IPS-20b (cell line): Measurements from ENCODE around the gene SH3RF3.

ENCODE experiments used
- H3K27ac ChIP-seq: one replicate; pipeline ENCODE4 v1.5.1; 2013; ENCODE audit warnings: low read length
- H3K27me3 ChIP-seq: 2 replicates; pipeline ENCODE4 v1.6.1; 2013; ENCODE audit warnings: mild to moderate bottlenecking, low read length, inconsistent platforms; ENCODE audit not compliant: insufficient read depth
- H3K36me3 ChIP-seq: 2 replicates; pipeline ENCODE4 v1.6.1; 2013; ENCODE audit warnings: low read depth, mild to moderate bottlenecking, inconsistent platforms, low read length, moderate library complexity; ENCODE audit not compliant: insufficient read depth
- H3K4me1 ChIP-seq: 2 replicates; pipeline ENCODE4 v1.6.1; 2013; ENCODE audit warnings: mild to moderate bottlenecking, control low read depth, inconsistent platforms, low read length, moderate library complexity; ENCODE audit not compliant: insufficient read depth
- H3K4me3 ChIP-seq: 2 replicates; pipeline ENCODE4 v1.5.1; 2013; ENCODE audit warnings: mild to moderate bottlenecking, low read length, inconsistent platforms
- H3K9ac ChIP-seq: 2 replicates; pipeline ENCODE4 v1.6.1; 2013; ENCODE audit warnings: low read depth, mild to moderate bottlenecking, inconsistent platforms, low read length, moderate library complexity
- H3K9me3 ChIP-seq: 2 replicates; pipeline ENCODE4 v1.6.1; 2013; ENCODE audit warnings: mild to moderate bottlenecking, low read depth, low read length, inconsistent platforms; ENCODE audit not compliant: insufficient read depth

The SH3RF3 gene

DNA sequence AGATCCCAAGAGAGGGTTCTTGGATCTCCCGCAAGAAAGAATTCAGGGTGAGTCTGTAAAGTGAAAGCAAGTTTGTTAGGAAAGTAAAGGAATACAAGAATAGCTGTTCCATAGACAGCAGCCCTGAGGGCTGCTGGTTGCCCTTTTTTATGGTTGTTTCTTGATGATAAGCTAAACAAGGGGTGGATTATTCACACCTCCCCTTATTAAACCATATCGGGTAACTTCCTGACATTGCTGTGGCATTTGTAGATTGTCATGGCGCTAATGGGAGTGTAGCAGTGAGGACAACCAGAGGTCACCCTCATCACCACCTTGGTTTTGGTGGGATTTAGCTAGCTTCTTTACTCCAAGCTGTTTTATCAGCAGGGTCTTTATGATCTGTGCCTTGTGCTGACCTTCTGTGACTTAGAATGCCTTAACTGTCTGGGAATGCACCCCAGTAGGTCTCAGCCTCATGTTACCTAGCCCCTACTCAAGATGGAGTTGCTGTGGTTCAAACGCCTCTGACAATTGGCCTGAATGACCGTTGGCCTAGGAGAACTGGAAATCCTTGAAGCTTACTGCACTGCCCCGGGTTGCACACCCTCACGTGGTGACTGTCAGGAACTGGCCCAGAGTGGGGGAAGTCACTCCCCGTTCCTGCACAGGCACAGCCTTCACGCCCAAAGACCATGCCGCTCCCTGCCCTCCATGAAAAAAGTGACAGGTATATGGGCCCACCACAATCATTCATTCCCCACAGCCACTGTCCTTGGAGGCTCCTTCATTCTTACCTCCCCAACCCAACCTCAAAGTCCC, 347.8 kb downstream of the SH3RF3 start:
- Histone ChIP-seq H3K4me1 (no peaks in the 10 kb centered on the region), H3K27ac (no peak overlapping the region), H3K36me3 (no peaks in the 10 kb centered on the region), H3K27me3 (no peaks in the 10 kb centered on the region), H3K9ac (no peak overlapping the region), H3K9me3 (no peaks in the 10 kb centered on the region), H3K4me3 (no peak overlapping the region)

DNA sequence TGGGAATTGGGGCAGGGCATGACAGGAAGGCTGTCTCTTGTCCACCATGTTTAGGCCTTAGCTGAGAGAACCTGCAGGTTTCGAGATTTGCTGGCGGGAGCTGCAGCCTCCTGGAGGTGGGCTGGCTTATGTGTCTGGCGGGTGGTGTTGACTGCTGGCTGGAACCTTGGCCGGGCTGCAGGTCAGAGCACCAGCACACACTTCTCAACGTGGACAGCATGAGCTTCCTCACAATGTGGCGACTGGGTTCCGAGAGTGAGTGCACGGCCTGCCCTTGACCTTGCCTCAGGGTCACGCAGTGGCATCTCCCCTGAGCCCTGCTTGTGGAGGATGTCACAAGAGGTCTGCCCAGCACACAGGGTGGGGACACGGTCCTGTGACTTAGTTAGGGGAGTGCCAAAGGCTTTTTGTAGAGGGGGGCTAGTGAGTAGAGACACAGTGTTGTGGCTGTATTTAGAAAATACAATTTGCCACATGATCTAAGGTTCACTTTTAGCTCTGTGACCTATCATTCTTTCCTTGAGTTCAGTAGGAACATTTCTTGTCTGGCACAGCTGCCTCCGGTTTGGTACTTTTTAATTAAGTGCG, 350.0 kb downstream of the SH3RF3 start:
- no peaks in the 10 kb centered on the region for H3K36me3 ChIP-seq
- no peak overlapping the region for H3K4me3 ChIP-seq
- H3K27ac ChIP-seq: no peak overlapping the region
- no peaks in the 10 kb centered on the region for H3K27me3 ChIP-seq
- H3K9ac ChIP-seq: no peak overlapping the region
- H3K4me1 ChIP-seq: no peaks in the 10 kb centered on the region
- H3K9me3 ChIP-seq: no peaks in the 10 kb centered on the region

DNA sequence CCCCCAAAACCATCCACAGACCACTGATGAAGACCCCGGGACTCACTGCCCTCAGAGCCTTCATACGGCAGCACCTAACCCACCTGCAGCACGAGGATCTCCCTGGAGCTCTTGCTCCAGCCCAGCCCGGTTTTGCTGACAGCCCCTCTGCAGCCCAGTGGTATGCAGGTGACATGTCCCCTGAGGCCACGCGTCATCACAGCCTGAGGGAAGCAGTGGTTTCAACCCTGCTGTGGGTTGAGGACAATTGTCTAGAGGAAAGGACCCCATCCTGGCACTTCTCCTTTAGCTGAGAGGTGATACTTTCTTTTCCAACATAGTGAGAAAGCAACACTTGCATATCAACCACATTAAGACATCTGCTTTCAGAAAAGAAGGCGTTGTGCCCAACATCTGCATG, 350.8 kb downstream of the SH3RF3 start:
- H3K36me3 ChIP-seq: no peaks in the 10 kb centered on the region
- H3K4me3 ChIP-seq: no peak overlapping the region
- no peaks in the 10 kb centered on the region for H3K4me1 ChIP-seq
- no peak overlapping the region for H3K9ac ChIP-seq
- no peak overlapping the region for H3K27ac ChIP-seq
- H3K27me3 ChIP-seq: no peaks in the 10 kb centered on the region
- no peaks in the 10 kb centered on the region for H3K9me3 ChIP-seq

DNA sequence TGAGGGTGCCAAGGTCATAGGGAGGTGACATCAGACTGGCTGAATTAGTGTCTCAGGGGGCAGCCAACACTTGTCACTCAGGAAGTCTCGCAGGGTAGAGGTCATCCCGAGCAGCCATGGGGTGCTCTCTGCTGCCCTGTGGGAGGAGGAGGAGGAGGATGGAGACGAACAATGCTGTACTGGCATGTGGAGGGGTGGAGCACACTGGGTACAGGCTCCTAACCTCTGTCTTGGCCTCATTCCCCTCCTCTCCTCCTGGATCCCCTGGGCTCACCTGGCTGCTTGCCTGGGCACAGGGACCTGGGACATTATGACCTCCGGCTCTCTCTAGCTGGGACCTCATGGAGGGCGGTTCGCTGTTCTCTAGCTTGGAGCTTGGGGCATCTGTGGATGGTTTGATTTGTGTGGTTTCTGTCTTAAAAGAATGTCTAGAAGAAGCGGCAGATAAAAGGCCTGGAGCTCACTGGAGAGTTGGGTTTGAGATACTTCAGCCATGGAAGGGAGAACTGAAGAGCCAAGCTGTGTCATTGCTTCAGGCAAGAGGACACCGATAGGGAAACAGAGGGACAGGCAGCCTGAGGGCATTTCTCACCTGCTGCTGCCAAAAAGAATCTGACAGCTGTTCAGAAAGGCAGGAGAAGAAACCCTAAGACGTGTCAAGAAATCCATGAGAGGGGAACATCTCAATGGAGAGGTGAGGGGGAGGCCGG, 351.6 kb downstream of the SH3RF3 start:
- no peaks in the 10 kb centered on the region for H3K4me1 ChIP-seq
- no peaks in the 10 kb centered on the region for H3K36me3 ChIP-seq
- no peaks in the 10 kb centered on the region for H3K27me3 ChIP-seq
- H3K4me3 ChIP-seq: no peak overlapping the region
- no peaks in the 10 kb centered on the region for H3K9me3 ChIP-seq
- H3K9ac ChIP-seq: no peak overlapping the region
- H3K27ac ChIP-seq: no peak overlapping the region

DNA sequence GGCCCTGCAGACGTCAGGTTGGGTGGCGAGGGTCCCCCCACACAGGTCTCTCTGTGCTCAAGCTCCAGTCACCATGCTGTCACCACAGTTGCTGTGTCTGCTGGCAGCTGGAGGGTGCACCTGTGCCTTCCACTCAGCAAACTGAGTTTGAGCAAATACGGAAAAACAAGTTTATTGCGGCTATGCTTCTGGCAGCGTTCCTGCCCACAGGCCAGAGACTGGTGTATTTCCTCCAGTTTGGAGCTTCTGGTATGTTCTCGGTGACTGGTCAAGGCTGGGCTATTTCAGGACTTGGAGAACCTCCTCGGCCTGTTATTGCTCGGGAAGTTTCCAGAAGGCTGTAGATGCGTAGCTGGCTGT, 352.2 kb downstream of the SH3RF3 start:
- Histone ChIP-seq H3K27me3 (no peaks in the 10 kb centered on the region), H3K36me3 (no peaks in the 10 kb centered on the region), H3K9me3 (no peaks in the 10 kb centered on the region), H3K9ac (no peak overlapping the region), H3K4me3 (no peak overlapping the region), H3K27ac (no peak overlapping the region), H3K4me1 (no peaks in the 10 kb centered on the region)

DNA sequence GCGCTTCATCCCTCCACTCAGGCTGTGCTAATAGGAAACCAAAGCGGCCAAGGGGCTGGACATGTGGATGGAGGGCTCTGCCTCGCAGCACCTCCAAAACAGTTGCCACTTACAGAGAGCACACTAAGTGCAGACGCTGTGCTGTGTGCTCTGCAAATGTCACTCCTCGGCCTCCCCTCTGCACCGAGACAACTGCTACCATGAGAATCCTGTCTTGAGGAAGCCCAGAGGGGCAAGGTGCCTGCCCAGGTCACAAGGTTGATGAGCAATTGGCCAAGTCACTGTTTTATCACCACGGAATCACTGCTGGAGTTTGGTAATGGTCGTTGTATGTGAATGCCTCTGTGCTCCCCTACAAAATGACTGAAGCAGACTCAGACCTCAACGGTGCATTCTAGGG, 352.6 kb downstream of the SH3RF3 start:
- H3K27me3 ChIP-seq: no peaks in the 10 kb centered on the region
- no peaks in the 10 kb centered on the region for H3K36me3 ChIP-seq
- H3K9me3 ChIP-seq: no peaks in the 10 kb centered on the region
- H3K4me3 ChIP-seq: no peak overlapping the region
- H3K9ac ChIP-seq: no peak overlapping the region
- H3K4me1 ChIP-seq: no peaks in the 10 kb centered on the region
- H3K27ac ChIP-seq: no peak overlapping the region

DNA sequence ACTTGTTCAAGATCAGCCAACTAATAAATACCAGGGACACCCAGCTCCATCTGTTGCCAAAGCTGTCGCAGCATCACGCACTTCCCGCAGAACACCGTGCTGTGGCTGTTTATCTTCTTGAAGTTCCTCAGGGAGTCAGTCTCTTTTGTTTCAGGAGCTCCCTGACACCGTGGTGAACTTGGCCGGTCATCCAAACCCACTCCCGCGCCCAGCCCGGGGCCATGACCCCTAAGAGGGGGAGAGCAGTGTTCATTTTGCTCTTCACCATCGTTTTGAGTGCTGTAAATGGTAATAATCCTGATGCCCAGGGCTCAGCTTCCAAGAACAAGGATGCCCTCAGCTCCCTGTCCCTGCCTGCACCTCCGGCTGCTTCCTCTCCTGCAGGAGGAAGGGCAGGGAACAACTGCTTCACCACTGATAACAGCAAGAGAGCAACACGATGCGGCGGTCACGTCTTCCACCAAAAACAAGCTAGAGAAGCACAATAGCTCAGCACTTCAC, 353.4 kb downstream of the SH3RF3 start:
- H3K4me1 ChIP-seq: no peaks in the 10 kb centered on the region
- H3K27ac ChIP-seq: no peak overlapping the region
- H3K9ac ChIP-seq: no peak overlapping the region
- no peaks in the 10 kb centered on the region for H3K27me3 ChIP-seq
- no peaks in the 10 kb centered on the region for H3K9me3 ChIP-seq
- H3K36me3 ChIP-seq: no peaks in the 10 kb centered on the region
- no peak overlapping the region for H3K4me3 ChIP-seq

DNA sequence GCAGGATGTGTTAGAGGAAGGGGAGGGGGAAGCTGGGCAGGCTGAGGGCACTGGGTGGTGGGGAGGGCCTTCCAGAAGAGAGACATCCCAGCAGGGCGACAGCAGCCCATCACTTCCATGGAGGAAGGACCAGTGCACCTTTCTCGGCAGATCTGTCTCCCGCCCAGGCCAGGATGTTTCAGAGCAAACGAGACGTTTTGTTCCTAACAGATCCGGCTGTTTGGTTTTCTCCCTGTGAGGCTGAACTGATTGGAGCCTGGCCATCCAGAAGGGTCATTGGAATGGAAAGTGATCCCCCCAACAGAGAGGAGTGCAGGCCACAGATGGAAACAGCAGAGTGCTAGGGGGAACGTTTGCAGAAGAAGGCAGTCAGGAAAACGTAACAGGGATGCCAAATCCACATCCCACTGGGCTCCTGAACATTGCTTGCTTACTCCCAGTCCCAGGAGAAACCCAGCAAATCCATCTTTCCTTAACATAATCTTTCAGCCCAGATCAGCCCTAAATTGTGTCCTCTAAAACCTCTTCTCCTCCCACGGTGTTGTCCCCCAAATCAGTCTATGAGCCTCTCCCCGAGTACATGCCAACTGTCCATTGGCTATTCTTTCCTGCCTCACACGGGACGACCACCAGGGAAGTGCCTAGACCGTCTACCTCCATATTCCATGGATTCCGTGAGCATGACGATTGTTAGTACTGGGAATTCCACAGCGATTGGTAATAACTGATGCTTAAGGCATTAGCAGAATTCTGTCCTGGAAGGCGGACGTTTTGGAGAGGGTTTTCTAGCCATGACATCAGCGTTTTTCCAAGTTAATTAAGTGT, 357.9 kb downstream of the SH3RF3 start:
- no peaks in the 10 kb centered on the region for H3K27me3 ChIP-seq
- no peaks in the 10 kb centered on the region for H3K36me3 ChIP-seq
- no peak overlapping the region for H3K9ac ChIP-seq
- no peak overlapping the region for H3K4me3 ChIP-seq
- no peaks in the 10 kb centered on the region for H3K9me3 ChIP-seq
- H3K27ac ChIP-seq: no peak overlapping the region
- no peaks in the 10 kb centered on the region for H3K4me1 ChIP-seq

DNA sequence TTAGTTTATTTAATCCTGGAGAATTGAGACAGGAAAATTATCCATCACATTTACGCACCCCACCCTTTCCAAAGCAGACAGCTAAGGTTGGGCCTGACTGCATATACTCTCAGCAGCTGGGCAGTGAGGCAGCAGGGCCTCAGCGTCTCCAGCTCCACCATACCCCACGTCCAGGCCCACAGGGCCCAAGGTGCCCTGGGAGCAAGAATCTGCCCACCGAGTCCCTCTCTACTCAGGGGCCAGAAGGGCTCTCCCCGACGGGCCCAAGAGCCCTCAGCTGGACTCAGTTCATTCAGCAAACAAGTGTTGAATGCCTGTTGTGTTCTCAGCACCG, 358.5 kb downstream of the SH3RF3 start:
- Histone ChIP-seq H3K9me3 (no peaks in the 10 kb centered on the region), H3K4me3 (no peak overlapping the region), H3K9ac (no peak overlapping the region), H3K4me1 (no peaks in the 10 kb centered on the region), H3K27ac (no peak overlapping the region), H3K27me3 (no peaks in the 10 kb centered on the region), H3K36me3 (no peaks in the 10 kb centered on the region)

DNA sequence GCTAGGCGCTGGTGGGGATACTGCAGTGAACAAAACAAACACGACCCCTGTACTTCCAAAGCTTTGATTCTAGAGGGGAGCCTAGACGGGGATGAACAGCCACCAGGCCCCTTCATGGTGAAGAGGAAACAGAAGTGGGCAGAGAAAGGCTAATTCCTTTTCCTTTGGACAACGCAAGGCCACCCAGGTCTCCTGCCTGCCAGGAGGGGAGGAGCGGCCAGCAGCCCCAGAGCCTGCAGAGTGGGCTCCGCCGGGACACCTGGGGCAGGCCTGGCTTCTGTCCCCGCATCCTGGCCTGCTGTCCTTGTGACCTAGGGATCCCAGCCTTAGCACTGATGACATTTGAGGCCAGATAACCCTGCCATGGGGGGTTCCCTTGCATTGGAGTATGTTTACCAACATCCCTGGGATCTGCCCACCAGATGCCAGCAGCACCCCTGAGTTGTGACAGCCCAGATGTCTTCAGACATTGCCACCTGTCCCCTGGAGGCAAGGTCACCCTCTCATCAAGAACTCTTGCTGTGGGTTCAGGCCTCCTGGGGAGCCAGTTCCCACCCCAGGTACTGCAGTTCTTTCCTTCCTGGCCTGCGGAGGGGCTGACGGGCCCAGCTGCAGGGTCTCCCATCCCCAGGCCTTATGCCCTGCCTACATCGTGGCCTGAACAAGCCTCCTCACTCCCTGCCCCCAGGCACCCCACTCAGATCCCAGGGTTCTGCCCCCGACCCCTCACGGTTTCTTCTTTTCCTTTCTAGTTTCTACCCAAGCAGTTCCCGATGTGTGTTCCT, 359.1 kb downstream of the SH3RF3 start:
- no peak overlapping the region for H3K4me3 ChIP-seq
- no peaks in the 10 kb centered on the region for H3K27me3 ChIP-seq
- H3K4me1 ChIP-seq: no peaks in the 10 kb centered on the region
- no peak overlapping the region for H3K9ac ChIP-seq
- no peak overlapping the region for H3K27ac ChIP-seq
- H3K9me3 ChIP-seq: no peaks in the 10 kb centered on the region
- no peaks in the 10 kb centered on the region for H3K36me3 ChIP-seq

DNA sequence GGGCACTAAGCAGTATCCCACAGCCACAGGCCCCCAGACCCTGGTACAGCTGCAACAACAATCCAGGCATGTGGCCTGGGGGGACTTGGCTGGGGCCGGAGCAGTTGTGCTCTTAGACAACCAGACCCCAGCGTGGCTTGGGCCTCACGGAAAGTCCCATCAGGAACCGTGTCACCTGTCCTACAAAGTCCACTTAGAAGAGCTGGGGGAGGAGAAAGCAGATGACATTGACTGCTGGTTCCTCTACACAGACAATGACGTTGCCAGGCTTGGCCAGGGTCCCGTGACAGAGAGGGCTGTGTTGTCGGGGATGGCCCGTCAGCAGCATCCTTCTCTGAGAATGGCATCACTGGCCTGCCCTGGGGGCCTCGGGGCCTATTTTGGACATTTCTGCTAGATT, 360.3 kb downstream of the SH3RF3 start:
- H3K9me3 ChIP-seq: no peaks in the 10 kb centered on the region
- H3K27me3 ChIP-seq: no peaks in the 10 kb centered on the region
- no peaks in the 10 kb centered on the region for H3K36me3 ChIP-seq
- H3K27ac ChIP-seq: no peak overlapping the region
- H3K9ac ChIP-seq: no peak overlapping the region
- no peaks in the 10 kb centered on the region for H3K4me1 ChIP-seq
- H3K4me3 ChIP-seq: no peak overlapping the region
